Measurements from ENCODE around the gene MPZL3.
A peak's percentile ranks its signal among the peaks of the same experiment; 100 is the strongest.
"Not testable (repeated sequence)": the region's sequence is repeated elsewhere in the genome, so short reads cannot be mapped to it uniquely, and the experiment has no call there.

Gene MPZL3

GRCh38 chr11:118193910-118194566, 58.1 kb downstream of the MPZL3 start:
- TF ChIP-seq, protein P1, sequence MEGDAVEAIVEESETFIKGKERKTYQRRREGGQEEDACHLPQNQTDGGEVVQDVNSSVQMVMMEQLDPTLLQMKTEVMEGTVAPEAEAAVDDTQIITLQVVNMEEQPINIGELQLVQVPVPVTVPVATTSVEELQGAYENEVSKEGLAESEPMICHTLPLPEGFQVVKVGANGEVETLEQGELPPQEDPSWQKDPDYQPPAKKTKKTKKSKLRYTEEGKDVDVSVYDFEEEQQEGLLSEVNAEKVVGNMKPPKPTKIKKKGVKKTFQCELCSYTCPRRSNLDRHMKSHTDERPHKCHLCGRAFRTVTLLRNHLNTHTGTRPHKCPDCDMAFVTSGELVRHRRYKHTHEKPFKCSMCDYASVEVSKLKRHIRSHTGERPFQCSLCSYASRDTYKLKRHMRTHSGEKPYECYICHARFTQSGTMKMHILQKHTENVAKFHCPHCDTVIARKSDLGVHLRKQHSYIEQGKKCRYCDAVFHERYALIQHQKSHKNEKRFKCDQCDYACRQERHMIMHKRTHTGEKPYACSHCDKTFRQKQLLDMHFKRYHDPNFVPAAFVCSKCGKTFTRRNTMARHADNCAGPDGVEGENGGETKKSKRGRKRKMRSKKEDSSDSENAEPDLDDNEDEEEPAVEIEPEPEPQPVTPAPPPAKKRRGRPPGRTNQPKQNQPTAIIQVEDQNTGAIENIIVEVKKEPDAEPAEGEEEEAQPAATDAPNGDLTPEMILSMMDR (IDR thresholded peaks at IDR 0.05): no peak
- H3K27me3 ChIP-seq: no peaks in the 10 kb centered on the region
- no peak overlapping the region for H3K4me3 ChIP-seq (ENCODE audit: low read depth in 1 of 2, low read length in 1 of 2)
- peak overlapping the region; percentile 42 for H3K27ac ChIP-seq
- H3K9me3 ChIP-seq: no peaks in the 10 kb centered on the region
- H3K36me3 ChIP-seq: peaks cover 78% of the 10 kb centered on the region
- peaks cover 9% of the 10 kb centered on the region in 2 experiments for H3K4me1 ChIP-seq (ENCODE audit: control insufficient read depth in 1 of 2, insufficient read depth in 1 of 2, low read depth in 1 of 2, low read length in 1 of 2)

- H3K4me3 ChIP-seq (ENCODE audit: low read depth in 1 of 2, low read length in 1 of 2); H3K4me1 ChIP-seq (ENCODE audit: control insufficient read depth in 1 of 2, insufficient read depth in 1 of 2, low read depth in 1 of 2, low read length in 1 of 2); H3K27me3 ChIP-seq; H3K9me3 ChIP-seq: not testable (repeated sequence)
- H3K36me3 ChIP-seq: peaks cover 65% of the 10 kb centered on the region
- peak overlapping the region; percentile 11 for H3K27ac ChIP-seq
Measured at GRCh38 chr11:118192817-118193216, 59.3 kb downstream of the MPZL3 start.

GRCh38 chr11:118190942-118191506, 61.1 kb downstream of the MPZL3 start:
- Histone ChIP-seq H3K36me3 (peaks cover 48% of the 10 kb centered on the region), H3K27ac (peak overlapping the region; percentile 11), H3K4me1 (ENCODE audit: control insufficient read depth in 1 of 2, insufficient read depth in 1 of 2, low read depth in 1 of 2, low read length in 1 of 2) (peaks cover 18 to 22% of the 10 kb centered on the region in 2 experiments)
- not testable (repeated sequence) for H3K4me3 ChIP-seq (ENCODE audit: low read depth in 1 of 2, low read length in 1 of 2); H3K27me3 ChIP-seq; H3K9me3 ChIP-seq

- Histone ChIP-seq H3K4me3 (ENCODE audit: low read depth in 1 of 2, low read length in 1 of 2) (peak overlapping the region; percentile 19 to 30), H3K27me3 (no peaks in the 10 kb centered on the region), H3K4me1 (ENCODE audit: control insufficient read depth in 1 of 2, insufficient read depth in 1 of 2, low read depth in 1 of 2, low read length in 1 of 2) (peaks cover 44 to 53% of the 10 kb centered on the region in 2 experiments), H3K9me3 (no peaks in the 10 kb centered on the region), H3K27ac (peak overlapping the region; percentile 37), H3K36me3 (peaks cover 3% of the 10 kb centered on the region)
- TF ChIP-seq, protein P1 (IDR thresholded peaks at IDR 0.05): no peak
Measured at GRCh38 chr11:118186346-118187107, 65.6 kb downstream of the MPZL3 start.

DNA sequence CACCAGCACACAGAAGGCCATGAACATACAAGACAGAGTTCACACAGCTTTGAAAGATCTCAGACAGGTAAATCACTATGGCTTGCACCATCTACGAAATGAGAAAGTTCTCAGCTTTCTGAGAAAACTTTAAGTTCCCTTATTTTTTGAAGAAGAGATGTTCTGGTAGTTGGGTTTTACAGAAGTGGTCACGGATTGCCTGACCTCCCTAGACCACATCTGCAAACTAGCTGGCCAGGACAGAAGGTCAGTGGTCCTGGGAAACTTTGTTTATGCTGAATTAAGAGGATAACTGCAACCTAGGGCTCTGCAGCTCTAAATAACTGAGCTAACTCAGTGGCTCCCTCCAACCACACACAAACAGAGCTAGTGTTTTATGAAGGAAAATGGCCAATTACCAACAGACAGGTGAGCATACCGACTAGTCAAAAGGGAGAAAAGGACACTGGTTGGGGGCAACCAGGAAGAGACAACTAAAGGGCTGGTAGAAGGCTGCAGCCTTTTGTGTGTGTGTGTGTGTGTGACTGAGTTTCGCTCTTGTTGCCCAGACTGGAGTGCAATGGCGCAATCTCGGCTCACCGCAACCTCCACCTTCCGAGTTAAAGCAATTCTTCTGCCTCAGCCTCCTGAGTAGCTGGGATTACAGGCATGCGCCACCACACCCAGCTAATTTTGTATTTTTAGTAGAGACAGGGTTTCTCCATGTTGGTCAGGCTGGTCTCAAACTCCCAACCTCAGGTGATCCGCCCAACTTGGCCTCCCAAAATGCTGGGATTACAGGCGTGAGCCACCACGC, 67.2 kb downstream of the MPZL3 start:
- Histone ChIP-seq H3K27me3 (peaks cover 6% of the 10 kb centered on the region), H3K36me3 (no peaks in the 10 kb centered on the region), H3K27ac (peak overlapping the region; percentile 87), H3K9me3 (no peaks in the 10 kb centered on the region), H3K4me1 (ENCODE audit: control insufficient read depth in 1 of 2, insufficient read depth in 1 of 2, low read depth in 1 of 2, low read length in 1 of 2) (peaks cover 44 to 53% of the 10 kb centered on the region in 2 experiments), H3K4me3 (ENCODE audit: low read depth in 1 of 2, low read length in 1 of 2) (peak overlapping the region; percentile 24 to 50)
- TF ChIP-seq, protein P1 (IDR thresholded peaks at IDR 0.05): no peak

- H3K27ac ChIP-seq: peak overlapping the region; percentile 87
Measured at GRCh38 chr11:118183691-118184090, 68.5 kb downstream of the MPZL3 start.

More at GRCh38 chr11:118183691-118184090, 68.5 kb downstream of the MPZL3 start:
- not testable (repeated sequence) for H3K36me3 ChIP-seq, H3K9me3 ChIP-seq, H3K27me3 ChIP-seq
- H3K4me1 ChIP-seq (ENCODE audit: control insufficient read depth in 1 of 2, insufficient read depth in 1 of 2, low read depth in 1 of 2, low read length in 1 of 2): peaks cover 44 to 53% of the 10 kb centered on the region in 2 experiments
- peak overlapping the region in 1 of 2 experiments; percentile 50 for H3K4me3 ChIP-seq (ENCODE audit: low read depth in 1 of 2, low read length in 1 of 2)

Measured in neutrophil (primary cell).